ENCODE data around the gene GANC. TPM values are rescaled to one million over a fixed set of nuclear protein-coding genes. Genes with fewer than 3 reads are reported as not detected.

Gene GANC
- total RNA-seq, 4 donors from 2014 or later, result 13.6 to 53.0 (median 20.2) TPM

GRCh38 chr15:42356851-42357250 lies 83.8 kb downstream of the GANC start:
- ATAC-seq (ENCODE audit: low FRiP score), result no peak
- TF ChIP-seq CTCF (IDR thresholded peaks at IDR 0.05), result no peak
- DNase-seq (ENCODE audit: low spot score), result no peak

GRCh38 chr15:42358141-42358540 lies 85.1 kb downstream of the GANC start:
- DNase-seq (ENCODE audit: low spot score) (no peak), ATAC-seq (ENCODE audit: low FRiP score) (no peak)
- no peak for TF ChIP-seq CTCF (IDR thresholded peaks at IDR 0.05)

DNA sequence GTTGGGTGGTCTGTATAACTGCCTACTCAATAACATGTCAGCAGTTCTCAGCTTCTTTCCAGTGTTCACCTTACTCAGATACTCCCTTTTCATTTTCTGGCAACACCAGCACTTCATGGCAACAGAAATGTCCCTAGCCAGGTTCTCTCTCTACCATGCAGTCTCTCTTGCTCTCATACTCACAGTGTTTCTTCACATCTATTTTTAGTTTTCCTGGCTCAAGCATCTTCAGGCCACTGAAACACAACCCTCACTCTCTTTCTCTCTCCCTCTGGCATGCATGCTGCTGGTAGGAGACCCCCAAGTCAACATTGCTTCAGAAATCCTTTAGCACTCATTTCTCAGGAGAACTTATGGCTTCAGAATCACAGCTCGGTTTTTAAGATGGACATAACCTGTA lies 86.2 kb downstream of the GANC start, which contains the start of gene CAPN3:
Gene CAPN3, plus strand, starts transcription at position 253 of the 400 bp plus-strand sequence. CDS start 305 bp downstream, outside the sequence.
- ATAC-seq (ENCODE audit: low FRiP score), result no peak
- no peak for DNase-seq (ENCODE audit: low spot score)
- no peak for TF ChIP-seq CTCF (IDR thresholded peaks at IDR 0.05)

DNA sequence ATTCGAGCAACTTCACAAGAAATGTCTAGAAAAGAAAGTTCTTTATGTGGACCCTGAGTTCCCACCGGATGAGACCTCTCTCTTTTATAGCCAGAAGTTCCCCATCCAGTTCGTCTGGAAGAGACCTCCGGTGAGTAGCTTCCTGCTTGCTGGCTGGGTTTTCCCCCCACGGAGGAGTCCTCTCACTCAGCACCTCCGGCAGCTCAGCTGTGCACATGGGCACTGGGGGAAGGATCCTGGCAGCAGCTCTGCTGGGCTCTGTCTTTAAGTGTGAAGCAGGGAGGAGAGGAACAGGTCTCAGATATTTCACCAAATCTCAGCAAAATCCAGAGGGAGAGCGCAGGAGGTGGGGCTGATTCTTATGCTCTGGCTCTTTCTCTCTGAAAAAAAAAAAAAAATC lies 87.0 kb downstream of the GANC start:
- no peak for DNase-seq (ENCODE audit: low spot score)
- no peak for ATAC-seq (ENCODE audit: low FRiP score)
- no peak for TF ChIP-seq CTCF (IDR thresholded peaks at IDR 0.05)

- no peak for TF ChIP-seq CTCF (IDR thresholded peaks at IDR 0.05)
- no peak for DNase-seq (ENCODE audit: low spot score)
- ATAC-seq (ENCODE audit: low FRiP score), result no peak
Observed at GRCh38 chr15:42360535-42361112, 87.6 kb downstream of the GANC start.

DNA sequence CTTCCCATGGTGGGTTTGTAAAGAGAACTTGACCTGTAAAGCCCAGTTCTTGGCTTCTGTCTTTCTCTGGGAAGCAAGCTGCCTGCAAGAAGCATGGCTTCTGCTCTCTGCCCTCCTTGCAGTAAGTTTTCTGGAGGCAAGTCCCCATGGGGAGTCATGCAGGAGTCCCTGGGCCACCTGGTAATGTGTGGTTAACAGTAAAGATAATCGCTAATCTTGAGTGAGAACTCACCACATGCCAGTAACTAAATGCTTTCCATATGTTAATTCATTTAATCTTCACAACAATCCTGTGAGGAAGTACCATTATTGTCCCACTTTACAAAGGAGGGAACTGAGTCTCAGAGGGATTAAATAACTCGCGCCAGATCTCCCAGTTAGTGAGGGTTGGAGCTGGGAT lies 90.5 kb downstream of the GANC start:
- ATAC-seq (ENCODE audit: low FRiP score) (no peak), DNase-seq (ENCODE audit: low spot score) (no peak)
- TF ChIP-seq CTCF (IDR thresholded peaks at IDR 0.05), result no peak

DNA sequence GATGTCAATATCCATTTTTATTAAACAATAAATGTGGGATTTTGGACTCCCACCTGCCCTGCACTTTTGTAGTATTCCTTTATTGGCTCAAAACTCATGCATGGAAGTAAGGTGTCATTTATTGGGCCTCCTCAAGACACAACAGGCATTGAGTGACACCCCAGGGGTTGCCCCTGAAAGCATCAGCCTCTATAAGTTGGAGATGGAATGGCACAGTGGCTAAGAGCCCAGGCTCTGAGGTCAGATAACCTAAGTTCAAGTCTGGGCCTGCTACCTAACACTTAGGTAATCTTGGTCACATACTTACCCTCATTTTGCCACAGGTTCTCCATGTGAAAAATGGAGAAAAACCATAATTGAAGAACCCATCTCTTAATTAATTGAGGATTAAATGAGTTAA lies 90.9 kb downstream of the GANC start:
- no peak for DNase-seq (ENCODE audit: low spot score)
- ATAC-seq (ENCODE audit: low FRiP score), result no peak
- no peak for TF ChIP-seq CTCF (IDR thresholded peaks at IDR 0.05)

Data from omental fat pad (tissue), 4 donors.